B cell (primary cell): ENCODE measurements around the gene SSBP3. TPM values are rescaled to one million over a fixed set of nuclear protein-coding genes. Genes with fewer than 3 reads are reported as not detected.

Source experiments
- ATAC-seq: fragments of 200-7000 bp; cut with Tn5 transposase; one replicate; pipeline ENCODE4 v1.10.0; 2021; ENCODE audit warnings: low read depth, mild to moderate bottlenecking, moderate number of reproducible peaks, moderate library complexity
- CTCF ChIA-PET: fragments of 350-600 bp; sonication (Branson Sonifier 250); formaldehyde crosslinking; loops from one replicate; lab custom pipeline; 2021; ENCODE audit warnings: antibody characterized with exemption, inconsistent platforms; lab: Charles Lee
- POLR2A ChIA-PET: fragments of 350-600 bp; sonication (Branson Sonifier 250); formaldehyde crosslinking; loops from one replicate; lab custom pipeline; 2021; ENCODE audit warnings: antibody characterized with exemption; lab: Charles Lee
- DNase-seq: peaks from one replicate; pipeline ENCODE4 v3.0.0; 2013
- H2AFZ ChIP-seq: 2 replicates; pipeline ENCODE4 v1.6.1; 2012; ENCODE audit warnings: mild to moderate bottlenecking, low read depth, low read length; ENCODE audit not compliant: insufficient read depth, poor library complexity, severe bottlenecking
- H3K27ac ChIP-seq, 2 donors: 1 replicate in 1 of 2; 2 replicates in 1 of 2; pipeline ENCODE4 v1.5.1; 2012 to 2013; ENCODE audit warnings: low read length in 2 of 2, mild to moderate bottlenecking in 2 of 2, moderate library complexity in 1 of 2
- H3K27me3 ChIP-seq, 4 experiments: fragments of 200-600 bp in 1 of 4; sonication (generic) in 1 of 4; replicated peaks in 1 of 4; 1 replicate in 2 of 4; 2 replicates in 2 of 4; pipeline versions ENCODE4 v1.6.1 to v1.7.0; 2013 to 2016; ENCODE audit warnings: low read length in 3 of 4, mild to moderate bottlenecking in 2 of 4, mixed read lengths in 1 of 4, moderate library complexity in 1 of 4; ENCODE audit not compliant: insufficient read depth in 4 of 4, control insufficient read depth in 3 of 4; ENCODE audit errors: control extremely low read depth in 1 of 4
- H3K36me3 ChIP-seq, 2 experiments: replicated peaks in 1 of 2; 1 replicate in 1 of 2; 2 replicates in 1 of 2; pipeline versions ENCODE4 v1.6.1 to v1.7.1; 2013; ENCODE audit warnings: low read length in 1 of 2; ENCODE audit not compliant: insufficient read depth in 2 of 2, control insufficient read depth in 1 of 2; ENCODE audit errors: control extremely low read depth in 1 of 2, extremely low read depth in 1 of 2
- H3K4me1 ChIP-seq, 2 donors: fragments of 200-600 bp in 1 of 2; sonication (generic) in 1 of 2; 1 replicate in 1 of 2; 2 replicates in 1 of 2; pipeline versions ENCODE4 v1.5.1 to v1.6.1; 2013 to 2017; ENCODE audit warnings: low read length in 2 of 2; ENCODE audit not compliant: control insufficient read depth in 2 of 2, insufficient read depth in 2 of 2
- H3K4me2 ChIP-seq: replicated peaks from 2 replicates; pipeline ENCODE3; 2012; ENCODE audit warnings: mild to moderate bottlenecking, low read depth, low read length; ENCODE audit not compliant: poor library complexity, severe bottlenecking
- H3K4me3 ChIP-seq, 5 experiments: fragments of 200-600 bp in 1 of 5; sonication (generic) in 1 of 5; 1 replicate in 3 of 5; 2 replicates in 2 of 5; pipeline versions ENCODE4 v1.5.1 to v1.7.0; 2011 to 2016; ENCODE audit warnings: low read length in 4 of 5, mild to moderate bottlenecking in 4 of 5, low read depth in 2 of 5, control low read depth in 1 of 5, moderate library complexity in 1 of 5; ENCODE audit not compliant: insufficient read depth in 1 of 5; ENCODE audit errors: control extremely low read depth in 1 of 5, extremely low read depth in 1 of 5
- H3K79me2 ChIP-seq: fragments of 200-600 bp; sonication (generic); one replicate; pipeline ENCODE4 v1.6.0; 2016; ENCODE audit warnings: low read length; ENCODE audit not compliant: control insufficient read depth, insufficient read depth
- H3K9ac ChIP-seq: fragments of 200-600 bp; sonication (generic); 2 replicates; pipeline ENCODE4 v1.6.1; 2017; ENCODE audit warnings: mild to moderate bottlenecking, low read length, moderate library complexity
- H3K9me3 ChIP-seq, 3 donors: one replicate each; pipeline versions ENCODE4 v1.6.1 to v1.7.1; 2013; ENCODE audit warnings: low read length in 2 of 3; ENCODE audit not compliant: control insufficient read depth in 2 of 3, insufficient read depth in 1 of 3; ENCODE audit errors: control extremely low read depth in 1 of 3
- H4K20me1 ChIP-seq: 2 replicates; pipeline ENCODE4 v1.6.0; 2012; ENCODE audit warnings: mild to moderate bottlenecking, low read length; ENCODE audit not compliant: insufficient read depth, control insufficient read depth, poor library complexity, severe bottlenecking
- H3K27ac Mint-ChIP-seq: one replicate; pipeline ENCODE4 v1.8.0; 2021; ENCODE audit warnings: mixed read lengths
- H3K27me3 Mint-ChIP-seq: one replicate; pipeline ENCODE4 v1.8.0; 2021; ENCODE audit warnings: mixed read lengths
- H3K4me1 Mint-ChIP-seq: one replicate; pipeline ENCODE4 v1.8.0; 2021; ENCODE audit warnings: mixed read lengths
- H3K4me3 Mint-ChIP-seq: one replicate; pipeline ENCODE4 v1.8.0; 2021; ENCODE audit warnings: mixed read lengths
- H3K9me3 Mint-ChIP-seq: one replicate; pipeline ENCODE4 v1.8.0; 2022; ENCODE audit warnings: mixed read lengths; ENCODE audit not compliant: insufficient read depth
- CTCF ChIP-seq: fragments of 200-600 bp; IDR thresholded peaks from one replicate; pipeline ENCODE4 v1.8.0; 2022; ENCODE audit warnings: antibody characterized with exemption, mild to moderate bottlenecking
- EZH2 ChIP-seq: IDR thresholded peaks from 2 replicates; pipeline ENCODE4 v1.6.1; 2012; ENCODE audit warnings: borderline replicate concordance, low read depth, mild to moderate bottlenecking, moderate library complexity, low read length; ENCODE audit not compliant: insufficient read depth, poor library complexity, severe bottlenecking
- WGBS: methylation state at CpG from one replicate; pipeline ENCODE4 v1.1.5; 2013; ENCODE audit warnings: missing lambda C conversion rate; ENCODE audit not compliant: insufficient coverage; 5-methylcytosine and 5-hydroxymethylcytosine counted together
- intact Hi-C: fragments of 100-400 bp; cut with micrococcal nuclease; formaldehyde crosslinking; loops from one replicate; pipeline ENCODE4 v1.10.0; 2022
- polyA plus RNA-seq: library from polyadenylated mRNA; depleted of rRNA; stranded (reverse); fragments of >200 nt; gene quantifications from 2 replicates; pipeline ENCODE4 v1.2.3, GENCODE V29; 2012
- total RNA-seq, 2 donors: library from RNA; stranded (reverse); fragments of 120-200 nt in 1 of 2; gene quantifications; 1 replicate in 1 of 2; 2 replicates in 1 of 2; pipeline versions ENCODE4 v1.2.3 to v1.2.4, GENCODE V29; 2013 to 2022

The SSBP3 gene
- total and polyA plus RNA-seq, 2 donors (not counting 1 experiment from before 2014, with no cell fraction given) = 16.9 to 30.7 TPM

GRCh38 chr1:54265659-54266058 is 140.5 kb downstream of the SSBP3 start:
- no peak for ATAC-seq
- Histone ChIP-seq H3K9ac (no peak overlapping the region), H3K79me2 (no peaks in the 10 kb centered on the region), H3K9me3 (no peaks in the 10 kb centered on the region), H3K4me1 (no peaks in the 10 kb centered on the region), H3K4me2 (no peak overlapping the region), H2AFZ (no peak overlapping the region), H3K4me3 (no peak overlapping the region), H3K36me3 (no peaks in the 10 kb centered on the region), H3K27ac (no peak overlapping the region), H4K20me1 (no peaks in the 10 kb centered on the region), H3K27me3 (no peaks in the 10 kb centered on the region)
- Mint-ChIP-seq H3K9me3 (no peaks in the 10 kb centered on the region), H3K4me3 (no peak overlapping the region), H3K27ac (no peak overlapping the region), H3K4me1 (no peaks in the 10 kb centered on the region), H3K27me3 (no peaks in the 10 kb centered on the region)
- CTCF ChIA-PET = no interaction called here
- 100% methylated on average over 6 of the region's 6 CpGs for WGBS
- TF ChIP-seq EZH2 = no peak
- TF ChIP-seq CTCF = no peak
- DNase-seq = no peak
- intact Hi-C loops = no loop called here
- POLR2A ChIA-PET = no interaction called here

DNA sequence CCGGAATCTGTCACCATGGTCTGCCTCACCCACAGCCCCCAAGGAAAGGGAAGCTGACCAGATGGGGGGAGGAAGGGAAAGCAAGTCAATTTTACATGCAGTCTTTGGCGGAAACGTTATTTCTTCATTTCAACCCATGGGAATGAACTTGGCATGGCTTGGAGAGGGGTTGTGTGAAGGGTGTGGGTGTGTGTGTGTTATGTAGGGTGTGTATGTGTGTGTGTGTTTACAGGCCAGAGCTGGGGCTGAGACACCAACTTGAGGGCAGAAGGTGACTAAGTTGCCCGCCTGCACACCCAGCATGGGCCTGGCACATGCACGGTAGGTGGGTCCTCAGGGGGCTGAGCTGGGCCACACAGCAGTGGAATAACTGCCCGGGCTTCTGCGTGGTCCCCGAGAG is 141.1 kb downstream of the SSBP3 start:
- no peaks in the 10 kb centered on the region for H3K27me3 ChIP-seq
- H3K27ac Mint-ChIP-seq = no peak overlapping the region
- no peaks in the 10 kb centered on the region for H3K4me1 Mint-ChIP-seq

More for the DNA sequence above, 141.1 kb downstream of the SSBP3 start:
- ChIA-PET POLR2A (no interaction called here), CTCF (no interaction called here)
- TF ChIP-seq CTCF = no peak
- TF ChIP-seq EZH2 = no peak
- Histone ChIP-seq H3K36me3 (no peaks in the 10 kb centered on the region), H4K20me1 (no peaks in the 10 kb centered on the region), H3K4me1 (no peaks in the 10 kb centered on the region), H3K9me3 (no peaks in the 10 kb centered on the region), H3K9ac (no peak overlapping the region), H3K4me2 (no peak overlapping the region), H3K79me2 (no peaks in the 10 kb centered on the region), H3K4me3 (no peak overlapping the region), H3K27ac (no peak overlapping the region), H2AFZ (no peak overlapping the region)
- intact Hi-C loops = no loop called here
- Mint-ChIP-seq H3K9me3 (no peaks in the 10 kb centered on the region), H3K4me3 (no peak overlapping the region), H3K27me3 (no peaks in the 10 kb centered on the region)
- 94% methylated on average over 8 of the region's 8 CpGs for WGBS
- ATAC-seq (no peak), DNase-seq (no peak)
